Omental fat pad (tissue), 4 donors: ENCODE results near the gene KDM4C. TPM values are rescaled to one million over a fixed set of nuclear protein-coding genes. Genes with fewer than 3 reads are reported as not detected.

ENCODE experiments used
- ATAC-seq: fragments of 150-250 bp; one replicate; pipeline ENCODE4 v1.9.1; 2016; ENCODE audit warnings: mild to moderate bottlenecking, moderate library complexity; ENCODE audit not compliant: low FRiP score
- DNase-seq: peaks from one replicate; pipeline ENCODE4 v3.0.0-alpha.2; 2019; ENCODE audit warnings: low spot score
- total RNA-seq, 4 donors: library from RNA; depleted of rRNA; stranded (reverse); fragments of >200 nt; gene quantifications; one replicate each; pipeline ENCODE4 v1.1.0, GENCODE V29; 2016
- TF ChIP-seq, protein P1 (sequence below), 3 donors: fragments of 450-650 bp; IDR thresholded peaks; one replicate each; pipeline ENCODE4 v1.5.1; 2016 to 2017; ENCODE audit warnings: antibody characterized with exemption in 3 of 3, mild to moderate bottlenecking in 3 of 3, moderate library complexity in 2 of 3

The KDM4C gene
- total RNA-seq, 4 donors from 2014 or later = 24.9 to 37.0 (median 32.0) TPM

DNA sequence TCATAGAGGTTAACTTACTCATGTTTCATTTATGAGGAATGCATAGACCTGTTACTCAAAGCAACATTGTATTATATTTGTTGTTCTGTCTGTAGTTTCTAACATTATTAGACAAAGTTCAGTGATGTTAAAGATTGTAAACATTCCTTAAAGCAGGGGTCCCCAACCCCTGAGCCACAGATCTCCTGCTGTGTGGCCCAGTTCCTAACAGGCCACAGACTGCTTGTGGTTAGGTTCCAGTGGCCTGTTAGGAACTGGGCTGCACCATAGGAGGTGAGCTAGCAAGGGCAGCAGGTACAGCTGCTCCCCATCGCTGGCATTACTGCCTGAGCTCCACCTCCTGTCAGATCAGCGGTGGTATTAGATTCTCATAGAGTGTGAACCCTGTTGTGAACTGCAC, 181.1 kb downstream of the KDM4C start:
- TF ChIP-seq, protein P1, sequence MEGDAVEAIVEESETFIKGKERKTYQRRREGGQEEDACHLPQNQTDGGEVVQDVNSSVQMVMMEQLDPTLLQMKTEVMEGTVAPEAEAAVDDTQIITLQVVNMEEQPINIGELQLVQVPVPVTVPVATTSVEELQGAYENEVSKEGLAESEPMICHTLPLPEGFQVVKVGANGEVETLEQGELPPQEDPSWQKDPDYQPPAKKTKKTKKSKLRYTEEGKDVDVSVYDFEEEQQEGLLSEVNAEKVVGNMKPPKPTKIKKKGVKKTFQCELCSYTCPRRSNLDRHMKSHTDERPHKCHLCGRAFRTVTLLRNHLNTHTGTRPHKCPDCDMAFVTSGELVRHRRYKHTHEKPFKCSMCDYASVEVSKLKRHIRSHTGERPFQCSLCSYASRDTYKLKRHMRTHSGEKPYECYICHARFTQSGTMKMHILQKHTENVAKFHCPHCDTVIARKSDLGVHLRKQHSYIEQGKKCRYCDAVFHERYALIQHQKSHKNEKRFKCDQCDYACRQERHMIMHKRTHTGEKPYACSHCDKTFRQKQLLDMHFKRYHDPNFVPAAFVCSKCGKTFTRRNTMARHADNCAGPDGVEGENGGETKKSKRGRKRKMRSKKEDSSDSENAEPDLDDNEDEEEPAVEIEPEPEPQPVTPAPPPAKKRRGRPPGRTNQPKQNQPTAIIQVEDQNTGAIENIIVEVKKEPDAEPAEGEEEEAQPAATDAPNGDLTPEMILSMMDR (IDR thresholded peaks at IDR 0.05) = no peak
- DNase-seq (no peak), ATAC-seq (no peak)

DNA sequence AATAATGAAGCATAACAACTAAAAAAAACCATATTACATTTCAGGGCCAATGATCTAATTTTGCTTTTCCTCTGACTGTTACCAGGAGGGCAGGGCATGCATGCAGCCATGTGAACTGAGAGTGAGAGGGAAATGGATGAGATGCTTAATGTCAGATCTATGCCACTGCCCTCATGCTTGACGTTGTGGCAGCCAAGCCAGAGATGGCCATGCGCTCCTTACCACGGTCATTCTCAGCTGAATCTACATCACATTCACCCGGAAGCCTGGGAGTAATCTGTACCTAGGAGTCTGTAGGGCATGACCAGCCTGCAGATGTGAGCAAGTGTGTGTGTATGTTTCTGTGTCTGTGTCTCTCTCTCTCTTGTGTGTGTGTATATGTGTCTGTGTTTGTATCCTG, 183.7 kb downstream of the KDM4C start:
- DNase-seq (no peak), ATAC-seq (no peak)
- TF ChIP-seq, protein P1 (IDR thresholded peaks at IDR 0.05) = no peak

DNA sequence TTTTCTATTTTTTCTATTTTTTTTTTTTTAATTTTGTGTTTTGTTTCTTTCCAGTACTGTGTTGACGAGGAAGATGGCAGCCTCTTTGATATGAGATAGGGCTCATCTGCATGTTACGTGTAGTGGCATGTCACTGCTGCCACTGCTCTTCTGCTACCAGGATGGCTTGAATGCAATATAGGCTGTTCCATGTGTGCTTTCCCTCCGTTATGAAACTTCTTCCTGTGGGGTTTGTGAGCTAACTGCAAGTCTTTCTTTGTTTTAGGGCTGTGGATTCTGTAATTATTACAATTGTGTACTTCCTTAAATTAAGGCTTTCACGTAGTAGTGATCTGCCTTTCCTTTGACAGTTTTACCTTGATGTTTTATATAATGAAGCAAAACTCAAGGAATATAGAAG, 184.6 kb downstream of the KDM4C start:
- TF ChIP-seq, protein P1 (IDR thresholded peaks at IDR 0.05) = no peak
- DNase-seq (no peak), ATAC-seq (no peak)

DNA sequence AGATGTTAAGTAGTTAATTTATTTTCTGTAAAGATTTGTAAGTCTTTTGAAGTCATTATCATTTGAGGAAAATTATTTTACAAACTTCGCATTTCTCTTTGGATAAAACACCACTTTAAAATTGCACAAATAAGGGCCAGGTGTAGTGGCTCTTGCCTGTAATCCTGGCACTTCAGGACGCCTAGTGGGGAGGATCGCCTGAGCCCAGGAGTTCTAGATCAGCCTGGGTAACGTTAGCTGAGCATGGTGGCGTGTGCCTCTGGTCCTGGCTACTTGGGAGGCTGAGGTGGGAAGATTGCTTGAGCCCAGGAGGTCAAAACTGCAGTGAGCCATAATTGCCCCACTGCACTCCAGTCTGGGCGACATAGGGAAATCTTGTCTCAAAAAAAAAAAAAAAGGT, 185.5 kb downstream of the KDM4C start:
- ATAC-seq = no peak
- TF ChIP-seq, protein P1 (IDR thresholded peaks at IDR 0.05) = no peak
- no peak for DNase-seq

DNA sequence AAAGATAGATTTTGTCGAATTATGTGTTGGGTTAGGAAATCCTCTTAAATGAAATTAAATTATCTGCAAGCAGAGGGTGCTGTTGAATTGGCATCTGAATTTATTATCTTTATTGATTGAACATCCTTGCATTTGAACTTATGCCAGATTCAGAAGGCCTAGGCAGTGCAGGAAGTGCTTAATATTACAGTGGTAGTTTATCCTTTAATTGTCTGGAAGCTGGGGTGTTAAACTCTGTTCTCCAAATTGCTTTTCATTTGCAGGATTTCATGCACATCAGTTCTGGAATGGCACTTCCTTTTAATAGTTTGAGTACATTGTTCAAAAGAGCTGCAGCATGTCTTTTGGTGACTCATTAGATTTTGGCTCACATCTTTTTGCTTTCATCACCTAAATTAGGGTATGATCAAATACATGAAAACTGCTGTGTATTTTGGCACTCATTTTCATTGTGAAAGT, 186.3 kb downstream of the KDM4C start:
- no peak for ATAC-seq
- TF ChIP-seq, protein P1 (IDR thresholded peaks at IDR 0.05) = no peak
- no peak for DNase-seq

DNA sequence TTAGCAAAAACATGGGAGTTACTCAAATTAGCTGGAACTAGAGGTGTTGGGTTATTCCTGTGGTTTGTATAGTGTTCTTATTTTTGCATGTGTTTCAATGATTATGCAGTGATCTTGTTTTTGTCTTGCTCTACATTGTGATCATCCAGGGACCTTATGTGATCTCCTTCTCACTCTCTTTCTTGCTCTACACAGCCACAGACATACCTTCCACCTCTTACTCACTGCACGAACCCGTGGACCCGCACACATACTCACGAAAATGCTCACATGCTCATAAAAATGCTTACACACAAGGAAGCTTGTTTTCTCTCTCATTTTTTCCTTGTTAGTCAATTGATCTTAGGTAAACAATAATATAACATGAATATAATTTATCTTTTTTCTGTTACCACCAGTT, 187.1 kb downstream of the KDM4C start:
- no peak for DNase-seq
- no peak for ATAC-seq
- TF ChIP-seq, protein P1 (IDR thresholded peaks at IDR 0.05) = no peak

DNA sequence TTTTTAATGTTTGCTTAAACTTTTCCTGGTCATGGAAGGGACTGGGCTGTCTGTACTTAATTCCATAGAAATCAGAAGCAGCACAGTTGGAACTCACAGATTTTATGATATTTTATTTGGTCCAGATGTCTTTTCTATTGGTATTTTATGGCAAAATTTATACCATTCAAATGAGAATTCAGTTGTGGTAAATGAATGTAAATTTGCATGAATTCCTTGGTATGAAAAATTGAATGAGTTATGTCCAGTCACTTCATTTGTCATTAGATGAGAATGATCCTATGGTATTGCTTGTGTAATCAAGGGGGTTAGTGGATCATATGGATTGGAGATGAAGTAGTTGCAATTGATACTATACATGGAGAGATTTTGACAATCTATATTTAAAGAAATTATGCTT, 188.0 kb downstream of the KDM4C start:
- TF ChIP-seq, protein P1 (IDR thresholded peaks at IDR 0.05) = no peak
- DNase-seq (no peak), ATAC-seq (no peak)
